ENCODE data around the gene TMEM190.
"Not testable (repeated sequence)": the region's sequence is repeated elsewhere in the genome, so short reads cannot be mapped to it uniquely, and the experiment has no call there.

The TMEM190 gene

GRCh38 chr19:55410168-55410567, 33.5 kb downstream of the TMEM190 start:
- in situ Hi-C loops (cut with HindIII; ENCODE audit: low sequenced_read_pairs): no loop called here

DNA sequence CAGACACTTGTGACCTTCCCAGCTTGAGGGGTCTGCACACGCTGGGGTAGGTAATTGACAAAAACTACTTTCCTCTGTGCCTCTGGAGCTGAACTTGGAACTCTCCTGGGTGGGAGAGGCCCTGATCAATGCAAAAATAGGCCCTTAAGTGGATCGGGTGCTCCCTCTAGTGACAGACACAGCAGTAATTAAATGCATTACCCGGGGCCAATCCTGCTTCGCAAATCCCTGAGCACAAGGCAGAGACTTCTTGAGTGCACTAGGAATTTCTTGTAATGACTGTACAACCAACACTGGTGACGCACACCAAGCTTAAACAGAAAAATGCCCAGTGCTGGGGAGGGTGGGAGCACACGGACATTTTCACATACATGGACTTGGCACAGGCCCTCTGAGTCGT, 41.6 kb downstream of the TMEM190 start:
- in situ Hi-C loops (cut with HindIII; ENCODE audit: low sequenced_read_pairs): no loop called here

GRCh38 chr19:55419103-55419502, 42.5 kb downstream of the TMEM190 start:
- in situ Hi-C loops (cut with HindIII; ENCODE audit: low sequenced_read_pairs): no loop called here

DNA sequence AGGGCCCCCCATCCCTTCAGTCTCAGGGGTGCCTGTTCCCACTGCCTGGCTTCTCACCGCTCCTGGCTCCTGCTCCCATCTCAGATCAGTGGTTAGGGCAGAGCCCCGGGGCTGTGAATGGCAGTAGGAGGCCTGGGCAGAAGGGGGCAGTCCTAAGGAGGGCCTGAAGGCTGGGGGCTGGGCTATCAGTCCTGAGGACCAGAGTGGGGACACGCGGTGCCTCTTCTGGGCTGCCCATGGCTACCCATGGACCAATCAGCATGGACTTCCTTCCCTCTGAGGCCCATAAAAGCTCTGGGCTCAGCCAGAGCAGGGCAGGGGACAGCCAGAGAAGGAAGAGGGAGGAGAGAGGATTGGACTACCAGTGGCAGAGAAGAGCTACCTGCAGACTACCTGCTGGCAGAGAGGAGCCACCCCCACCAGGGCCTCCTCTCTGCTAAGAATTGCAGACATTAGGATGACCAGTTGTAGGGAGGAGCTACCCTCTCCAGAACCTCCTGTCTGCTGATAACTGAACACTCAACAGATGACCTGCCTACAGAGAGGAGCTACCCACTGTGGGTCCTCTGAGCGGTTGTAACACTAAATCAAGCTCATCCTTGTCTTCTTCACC, 43.1 kb downstream of the TMEM190 start:
- in situ Hi-C loops (cut with HindIII; ENCODE audit: low sequenced_read_pairs): no loop called here

GRCh38 chr19:55421281-55421680, 44.7 kb downstream of the TMEM190 start:
- in situ Hi-C loops (cut with HindIII; ENCODE audit: low sequenced_read_pairs): not testable (repeated sequence)

DNA sequence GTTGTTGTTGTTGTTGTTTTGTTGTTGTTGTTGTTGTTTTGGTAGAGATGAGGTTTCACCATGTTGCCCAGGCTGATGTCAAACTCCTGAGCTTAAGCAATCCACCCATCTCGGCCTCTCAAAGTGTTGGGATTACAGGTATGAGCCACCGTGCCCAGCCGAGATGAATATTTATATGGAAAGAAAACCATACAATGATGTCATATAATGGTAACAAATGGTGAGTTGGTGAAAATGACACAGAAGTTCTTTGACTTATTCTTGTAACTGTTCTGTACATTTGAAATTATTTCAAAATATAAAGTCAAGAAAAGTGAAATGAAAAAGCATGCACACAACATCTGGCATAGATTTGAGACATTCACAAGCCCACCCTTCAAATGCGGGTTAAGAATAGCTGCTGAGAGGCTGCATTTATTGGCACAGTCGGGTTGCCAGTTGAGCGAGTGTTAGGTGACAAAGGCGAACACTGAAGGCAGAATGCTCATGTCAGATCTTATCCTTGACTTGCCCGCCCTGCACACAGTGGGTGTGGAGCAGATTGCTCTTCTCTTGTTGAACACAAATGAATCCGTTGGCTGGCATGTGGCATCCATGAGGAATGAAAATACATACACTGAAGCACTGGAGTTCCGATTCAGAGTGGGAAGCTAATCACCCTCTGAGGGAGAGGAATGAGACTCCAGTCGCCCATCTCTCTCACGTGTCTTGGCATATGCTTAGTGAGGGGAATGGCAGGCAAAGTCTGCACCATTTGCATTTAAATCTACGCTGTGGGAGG, 46.8 kb downstream of the TMEM190 start:
- in situ Hi-C loops (cut with HindIII; ENCODE audit: low sequenced_read_pairs): no loop called here

DNA sequence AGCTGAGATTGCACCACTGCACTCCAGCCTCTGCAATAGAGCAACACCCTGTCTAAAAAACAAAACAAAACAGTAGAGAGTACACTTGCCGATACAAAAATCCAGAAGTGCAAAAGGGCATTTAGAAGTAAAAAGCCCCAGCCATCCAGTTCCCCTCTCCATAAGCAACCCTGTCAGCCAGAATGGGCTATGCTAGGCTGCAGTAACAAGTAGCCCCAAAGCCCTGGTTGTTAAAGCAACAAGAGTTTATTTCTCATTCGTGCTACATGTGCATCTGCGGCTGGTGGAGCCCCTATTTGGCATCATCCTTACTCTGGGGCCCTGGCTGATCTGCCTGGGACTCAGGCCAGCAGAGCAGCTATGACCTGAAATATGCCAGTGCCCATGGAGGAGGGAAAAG, 47.9 kb downstream of the TMEM190 start:
- in situ Hi-C loops (cut with HindIII; ENCODE audit: low sequenced_read_pairs): no loop called here

DNA sequence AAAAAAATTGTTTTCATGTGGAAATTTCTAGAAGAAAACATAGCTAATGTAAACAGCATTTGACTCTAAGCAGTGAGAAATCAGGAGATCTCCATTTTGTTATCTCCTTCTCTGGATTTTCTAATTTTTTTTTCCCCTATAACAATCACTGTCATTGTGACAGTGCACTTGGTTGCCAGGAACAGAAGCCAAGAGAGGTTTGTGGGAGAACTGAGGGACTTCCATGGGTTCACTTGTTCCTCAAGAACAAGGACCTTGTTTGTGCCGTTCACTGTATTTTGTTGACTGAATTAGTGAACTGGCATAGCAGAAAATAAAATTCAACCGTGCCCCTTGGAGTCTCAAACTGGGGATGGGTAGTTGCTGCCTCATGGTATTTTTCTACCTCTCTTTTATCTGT, 49.4 kb downstream of the TMEM190 start:
- in situ Hi-C loops (cut with HindIII; ENCODE audit: low sequenced_read_pairs): no loop called here

All from DLD1 (cell line).